Breast epithelium (tissue), 3 donors: ENCODE measurements around the gene CRYBB2.

Experiments used
- POLR2A ChIP-seq: fragments of 450-650 bp; IDR thresholded peaks from one replicate; pipeline ENCODE4 v1.6.1; 2016; ENCODE audit warnings: antibody characterized with exemption, mild to moderate bottlenecking, moderate library complexity
- POLR2AphosphoS5 ChIP-seq, 3 donors: sonication (generic); formaldehyde crosslinking; IDR thresholded peaks; one replicate each; pipeline ENCODE4 v1.6.1; 2017; ENCODE audit warnings: antibody characterized with exemption in 3 of 3
- TF ChIP-seq, protein P1 (sequence below), 3 donors: fragments of 450-650 bp; IDR thresholded peaks; one replicate each; pipeline ENCODE4 v1.5.1; 2016 to 2017; ENCODE audit warnings: antibody characterized with exemption in 3 of 3, mild to moderate bottlenecking in 3 of 3, moderate library complexity in 3 of 3

DNA sequence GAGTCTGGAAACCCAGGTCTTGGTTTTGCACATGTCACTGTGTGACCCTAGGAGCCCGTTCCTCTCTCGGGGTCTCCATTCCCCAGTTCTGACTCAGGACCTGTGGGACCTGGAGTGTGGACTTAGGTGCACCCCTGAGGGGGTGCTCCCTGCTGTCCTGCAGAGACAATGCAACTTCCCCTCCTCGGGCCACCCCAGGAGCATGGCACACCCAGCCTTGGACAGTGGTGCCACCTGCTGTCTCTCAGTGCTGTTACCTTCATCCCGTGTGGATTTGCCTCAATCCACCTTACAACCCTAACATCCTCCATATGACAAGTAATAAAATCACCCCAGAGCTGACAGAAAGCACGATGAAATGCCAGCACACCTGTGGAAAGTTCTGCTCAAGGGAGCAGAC is 47.3 kb upstream of the CRYBB2 start:
- TF ChIP-seq POLR2A, result no peak
- no peak for TF ChIP-seq POLR2AphosphoS5 (IDR thresholded peaks at IDR 0.05)
- TF ChIP-seq, protein P1, sequence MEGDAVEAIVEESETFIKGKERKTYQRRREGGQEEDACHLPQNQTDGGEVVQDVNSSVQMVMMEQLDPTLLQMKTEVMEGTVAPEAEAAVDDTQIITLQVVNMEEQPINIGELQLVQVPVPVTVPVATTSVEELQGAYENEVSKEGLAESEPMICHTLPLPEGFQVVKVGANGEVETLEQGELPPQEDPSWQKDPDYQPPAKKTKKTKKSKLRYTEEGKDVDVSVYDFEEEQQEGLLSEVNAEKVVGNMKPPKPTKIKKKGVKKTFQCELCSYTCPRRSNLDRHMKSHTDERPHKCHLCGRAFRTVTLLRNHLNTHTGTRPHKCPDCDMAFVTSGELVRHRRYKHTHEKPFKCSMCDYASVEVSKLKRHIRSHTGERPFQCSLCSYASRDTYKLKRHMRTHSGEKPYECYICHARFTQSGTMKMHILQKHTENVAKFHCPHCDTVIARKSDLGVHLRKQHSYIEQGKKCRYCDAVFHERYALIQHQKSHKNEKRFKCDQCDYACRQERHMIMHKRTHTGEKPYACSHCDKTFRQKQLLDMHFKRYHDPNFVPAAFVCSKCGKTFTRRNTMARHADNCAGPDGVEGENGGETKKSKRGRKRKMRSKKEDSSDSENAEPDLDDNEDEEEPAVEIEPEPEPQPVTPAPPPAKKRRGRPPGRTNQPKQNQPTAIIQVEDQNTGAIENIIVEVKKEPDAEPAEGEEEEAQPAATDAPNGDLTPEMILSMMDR (IDR thresholded peaks at IDR 0.05), result peak in 2 of 3 donors; percentile 45 to 60
